Cerebellar nuclear complex (tissue), 1 donor: ENCODE results near the gene SAXO2.
"Not testable (repeated sequence)": the region's sequence is repeated elsewhere in the genome, so short reads cannot be mapped to it uniquely, and the experiment has no call there.

Experiments used
- DNase-seq, 2 experiments: peaks; one replicate each; lab custom pipeline; 2025; lab: John Stamatoyannopoulos, UW

SAXO2 gene

GRCh38 chr15:82333603-82334553 is 71.3 kb downstream of the SAXO2 start:
- DNase-seq = not testable (repeated sequence)
